Cardiac ventricle fibroblast (primary cell): Measurements from ENCODE around the gene SLC7A8. TPM values are rescaled to one million over a fixed set of nuclear protein-coding genes. Genes with fewer than 3 reads are reported as not detected.

Experiments used
- total RNA-seq: library from RNA; depleted of rRNA; stranded (reverse); fragments of >200 nt; gene quantifications from 2 replicates; pipeline ENCODE4 v1.2.3, GENCODE V29; 2015

SLC7A8 gene
- 11.2 and 13.9 TPM in 2 replicates for total RNA-seq

DNA sequence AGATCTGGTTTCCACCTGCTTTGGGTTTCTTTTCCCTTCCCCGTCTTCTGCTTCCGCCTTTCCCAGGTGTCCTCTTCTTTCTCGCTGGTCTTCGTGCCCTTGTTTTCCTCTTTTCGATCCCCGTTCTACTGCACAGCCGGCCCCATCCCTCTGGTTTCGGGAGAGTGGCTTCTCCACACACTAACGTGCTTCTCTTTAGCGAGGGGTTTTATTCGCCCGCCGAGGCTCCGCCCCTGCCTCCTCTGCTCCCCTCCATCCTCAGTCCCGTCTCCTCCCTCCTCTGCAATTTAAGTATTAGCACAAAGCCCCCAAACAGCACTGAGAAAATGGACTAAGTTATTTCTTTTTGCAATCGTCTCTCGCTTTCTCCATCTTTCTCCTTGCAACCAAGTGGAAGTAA is at the start of gene SLC7A8:
TSS of gene SLC7A8 (minus strand) at position 182 of the 400 bp plus-strand sequence. CDS start 746 bp downstream, outside the sequence.

DNA sequence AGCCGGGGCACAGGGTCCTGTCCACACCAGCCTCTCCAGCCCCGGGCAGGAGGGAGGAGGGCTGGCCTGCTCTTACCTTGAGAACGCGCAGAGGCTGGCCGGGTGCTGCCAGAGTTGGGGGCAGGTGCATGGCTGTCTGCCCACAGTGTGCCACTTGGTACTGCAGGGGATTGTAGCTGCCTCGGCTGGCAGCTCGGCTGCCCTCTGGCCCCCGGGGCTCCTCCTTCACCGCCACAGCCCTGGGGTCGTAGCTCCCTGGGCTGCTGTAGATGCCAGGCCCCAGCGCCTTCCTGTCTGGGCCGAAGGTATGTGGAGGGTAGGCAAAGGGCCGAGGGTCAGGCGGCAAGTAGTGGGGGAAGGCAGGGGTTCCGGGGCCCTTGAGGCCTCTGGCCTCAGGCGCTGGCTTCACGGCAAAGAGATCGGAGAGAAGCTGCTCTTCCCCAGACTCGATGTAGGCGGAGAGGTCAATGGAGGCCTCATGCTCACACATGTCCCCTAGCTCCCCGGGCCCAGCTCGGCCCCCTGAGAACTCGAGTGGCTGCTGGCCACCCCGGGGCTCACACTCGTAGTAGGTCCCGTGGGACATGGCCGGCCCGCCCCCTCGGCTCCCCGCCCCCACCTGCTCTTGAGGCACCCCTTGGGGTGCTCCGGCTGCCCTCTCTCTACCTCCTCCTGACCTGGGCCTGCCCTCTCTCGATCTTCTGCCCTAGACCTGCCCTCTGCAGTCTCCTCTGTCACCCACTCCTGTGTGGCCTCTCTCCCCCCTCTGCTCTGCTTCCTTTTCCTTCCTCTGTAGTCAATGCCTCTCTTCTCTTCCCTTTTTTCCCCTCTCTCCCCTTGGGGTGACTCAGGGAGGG is 64.7 kb downstream of the SLC7A8 start, which contains the start of gene CEBPE:
TSS of gene CEBPE (minus strand) at position 750 of the 857 bp plus-strand sequence. CDS start at position 586, 164 bp downstream.

DNA sequence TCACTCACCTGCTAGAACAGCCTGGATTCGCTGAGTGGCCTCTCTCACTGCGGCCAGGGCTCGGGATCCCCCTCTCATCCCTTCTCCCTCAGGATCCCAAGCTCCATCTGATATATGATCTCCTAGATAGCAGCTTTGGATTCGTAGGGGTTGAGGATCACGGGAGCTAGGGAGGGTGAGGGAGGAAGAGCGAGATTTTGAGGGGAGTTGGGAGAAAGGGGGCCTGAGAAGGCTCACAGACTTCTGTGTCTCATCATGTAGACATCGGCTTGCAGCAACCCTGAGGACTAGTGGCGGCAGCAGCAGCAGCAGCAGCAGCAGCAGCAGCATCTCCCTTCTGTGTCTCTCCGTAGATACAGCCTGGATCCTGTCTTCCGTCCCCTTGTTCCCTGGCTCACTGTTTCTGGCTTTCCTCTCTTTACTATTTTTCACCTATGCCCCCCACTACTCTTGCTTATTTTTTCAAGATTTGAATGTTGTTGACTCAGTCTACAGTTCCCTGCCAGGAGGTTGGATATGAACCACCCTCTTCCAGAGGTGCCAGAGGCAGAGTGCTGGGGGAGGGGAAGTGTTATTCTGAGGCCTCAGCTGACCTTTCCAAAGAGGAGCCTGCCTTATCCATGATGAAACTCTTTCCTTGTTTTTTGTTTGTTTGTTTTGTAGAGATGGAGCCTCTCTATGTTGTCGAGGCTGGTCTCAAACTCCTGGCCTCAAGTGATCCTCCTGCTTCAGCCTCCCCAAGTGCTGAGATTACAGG is 78.7 kb downstream of the SLC7A8 start, which contains the start of gene CIROP:
TSS of gene CIROP (minus strand) at position 399 of the 757 bp plus-strand sequence. CDS start at position 330, 69 bp downstream.

DNA sequence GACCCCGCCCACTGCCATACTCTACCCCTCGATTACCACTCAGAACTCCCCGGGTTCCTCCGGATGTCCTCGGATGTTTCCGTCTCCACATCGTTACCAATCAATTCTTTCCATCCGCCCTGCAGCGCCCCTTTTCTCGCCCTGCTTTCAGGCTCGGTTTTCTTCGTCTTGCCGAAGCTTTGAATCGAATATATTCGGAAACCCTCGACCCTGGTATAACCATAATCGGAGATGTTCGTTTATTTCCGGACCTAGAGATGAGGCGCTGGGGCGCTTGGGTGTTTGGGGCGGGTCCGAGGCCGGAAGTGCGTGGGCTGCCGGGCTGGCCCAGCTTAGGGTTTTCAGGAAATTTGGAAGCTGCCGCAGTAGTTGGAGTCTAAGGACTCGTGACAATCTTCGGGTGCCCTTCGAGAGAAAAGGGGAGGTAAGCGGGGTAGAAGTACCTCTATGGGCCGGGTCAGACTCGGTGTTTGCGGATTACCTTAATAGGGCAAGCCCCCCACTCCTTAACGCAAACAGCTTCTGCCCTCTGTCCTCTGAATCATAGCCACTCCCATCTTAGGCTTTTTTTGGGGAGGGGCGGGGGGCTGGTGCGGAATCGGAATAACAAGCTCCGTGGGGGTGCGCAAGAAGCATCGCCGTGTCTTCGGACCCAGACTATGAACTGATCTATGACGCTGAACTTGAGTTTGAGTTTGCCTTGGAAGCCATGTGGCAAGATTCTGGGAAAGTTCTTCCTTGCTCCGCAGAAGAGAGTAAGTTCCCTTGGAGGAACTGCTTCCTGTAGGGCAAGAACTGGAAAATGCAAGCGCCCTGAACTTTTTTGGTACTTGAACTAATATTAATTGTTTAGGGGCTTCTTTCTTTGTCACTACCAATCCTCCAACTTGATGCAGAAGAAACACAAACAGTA is 88.0 kb downstream of the SLC7A8 start, which contains the start of gene C14orf119:
TSS of gene C14orf119 (plus strand) at position 310 of the 913 bp plus-strand sequence. CDS start 2,154 bp downstream, outside the sequence.

DNA sequence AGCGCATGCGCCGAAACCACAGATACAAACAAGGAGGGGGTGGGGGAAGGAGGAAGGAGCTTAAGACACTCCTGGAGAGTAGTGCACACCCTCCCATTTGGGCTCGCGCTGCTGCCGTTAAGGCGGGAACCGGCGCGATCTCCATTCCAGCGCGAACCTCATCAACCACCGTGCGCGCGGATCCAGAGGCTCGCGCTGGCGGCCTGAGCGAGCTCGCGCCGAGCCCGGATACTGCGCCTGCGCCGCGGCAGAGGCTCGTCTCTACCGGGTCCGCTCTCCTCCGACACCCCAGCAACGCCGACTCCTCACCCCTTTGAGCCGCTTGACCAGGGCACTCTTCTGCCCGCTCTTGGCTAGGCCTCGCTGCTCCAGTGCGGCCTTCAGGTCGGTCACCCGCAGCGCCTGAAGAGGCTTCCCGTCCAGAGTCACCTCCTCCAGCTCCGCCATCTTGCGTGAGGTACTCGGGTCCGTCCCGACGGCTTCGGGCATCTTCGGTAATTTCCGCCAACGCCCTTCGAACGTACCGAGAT is 88.7 kb downstream of the SLC7A8 start, which contains the start of gene ACIN1:
TSS of gene ACIN1 (minus strand) at position 471 of the 530 bp plus-strand sequence. CDS start at position 447, 24 bp downstream.

Other genes starting within 250 kb of the SLC7A8 start
- 13.1 and 22.7 TPM in 2 replicates for gene HAUS4, start 226.6 kb downstream of the SLC7A8 start, total RNA-seq
- gene AJUBA, start 201.1 kb downstream of the SLC7A8 start, total RNA-seq, result 9.9 and 12.6 TPM in 2 replicates
- gene C14orf93, start 173.5 kb downstream of the SLC7A8 start, total RNA-seq, result 6.4 and 9.8 TPM in 2 replicates
- gene PSMB5, start 148.8 kb downstream of the SLC7A8 start, total RNA-seq, result 163 and 182 TPM in 2 replicates
- not detected in 2 replicates for gene PSMB11, start 141.4 kb downstream of the SLC7A8 start, total RNA-seq
- gene CDH24, start 126.1 kb downstream of the SLC7A8 start, total RNA-seq, result 3.2 TPM in 2 replicates
- gene ACIN1, start 88.5 kb downstream of the SLC7A8 start, total RNA-seq, result 55.4 and 67.2 TPM in 2 replicates
- gene C14orf119, start 88.2 kb downstream of the SLC7A8 start, total RNA-seq, result 41.1 and 52.5 TPM in 2 replicates
- 0.69 and 0.83 TPM in 2 replicates for gene CIROP, start 78.7 kb downstream of the SLC7A8 start, total RNA-seq
- not detected in 2 replicates for gene CEBPE, start 64.4 kb downstream of the SLC7A8 start, total RNA-seq
- not detected in 2 replicates for gene RNF212B, start 54.3 kb upstream of the SLC7A8 start, total RNA-seq
- 6.7 and 8.2 TPM in 2 replicates for gene HOMEZ, start 102.5 kb upstream of the SLC7A8 start, total RNA-seq
- gene PPP1R3E, start 119.2 kb upstream of the SLC7A8 start, total RNA-seq, result 4.9 and 9.9 TPM in 2 replicates
- gene BCL2L2, start 123.2 kb upstream of the SLC7A8 start, total RNA-seq, result 10.2 and 11.8 TPM in 2 replicates
- gene PABPN1, start 137.8 kb upstream of the SLC7A8 start, total RNA-seq, result 31.1 and 35.1 TPM in 2 replicates
- gene SLC22A17, start 169.2 kb upstream of the SLC7A8 start, total RNA-seq, result 26.1 and 33.0 TPM in 2 replicates
- 6.7 and 8.9 TPM in 2 replicates for gene EFS, start 181.5 kb upstream of the SLC7A8 start, total RNA-seq
- not detected in 2 replicates for gene IL25, start 189.1 kb upstream of the SLC7A8 start, total RNA-seq
- gene CMTM5, start 193.4 kb upstream of the SLC7A8 start, total RNA-seq, result not detected in 2 replicates
- gene MYH6, start 224.6 kb upstream of the SLC7A8 start, total RNA-seq, result not detected in 2 replicates